Measurements from ENCODE around the gene OR5T3. TPM values are rescaled to one million over a fixed set of nuclear protein-coding genes. Genes with fewer than 3 reads are reported as not detected.

OR5T3 gene
- total RNA-seq, 4 donors from 2014 or later: not detected

GRCh38 chr11:56273854-56274253 lies 21.8 kb downstream of the OR5T3 start, which contains the start of gene OR5T1:
Gene OR5T1 (plus strand): TSS chr11:56274154. CDS start chr11:56275639, 1,485 bp downstream.
- Histone ChIP-seq H3K9me3 (no peaks in the 10 kb centered on the region), H3K36me3 (no peaks in the 10 kb centered on the region), H3K4me1 (no peaks in the 10 kb centered on the region), H3K27me3 (no peaks in the 10 kb centered on the region), H3K27ac (no peak within 1 kb of the TSS), H3K4me3 (no peak within 1 kb of the TSS)
- ATAC-seq: no peak
- no peak for TF ChIP-seq POLR2A (IDR thresholded peaks at IDR 0.05)
- TF ChIP-seq EP300 (IDR thresholded peaks at IDR 0.05): no peak

GRCh38 chr11:56292154-56292553 lies 40.1 kb downstream of the OR5T3 start, which contains the start of gene OR8H1:
Gene OR8H1 (minus strand): TSS chr11:56292254. CDS start chr11:56291062, 1,192 bp downstream.
- Histone ChIP-seq H3K27me3 (no peaks in the 10 kb centered on the region), H3K4me1 (no peaks in the 10 kb centered on the region), H3K4me3 (no peak within 1 kb of the TSS), H3K27ac (no peak within 1 kb of the TSS), H3K36me3 (no peaks in the 10 kb centered on the region), H3K9me3 (no peaks in the 10 kb centered on the region)
- TF ChIP-seq POLR2A (IDR thresholded peaks at IDR 0.05) (no peak), POLR2AphosphoS5 (IDR thresholded peaks at IDR 0.05) (no peak), EP300 (IDR thresholded peaks at IDR 0.05) (no peak), CTCF (IDR thresholded peaks at IDR 0.05) (no peak)
- 56 to 69% methylated on average over 2 of the region's 2 CpGs for WGBS, 2 donors (ENCODE audit: low coverage in 1 of 2)
- no peak for ATAC-seq

GRCh38 chr11:56296898-56297297 lies 44.8 kb downstream of the OR5T3 start:
- Histone ChIP-seq H3K4me1 (no peaks in the 10 kb centered on the region), H3K4me3 (no peak overlapping the region), H3K27ac (no peak overlapping the region), H3K27me3 (no peaks in the 10 kb centered on the region), H3K36me3 (no peaks in the 10 kb centered on the region), H3K9me3 (no peaks in the 10 kb centered on the region)
- 61 to 84% methylated on average over 4 of the region's 4 CpGs for WGBS, 2 donors (ENCODE audit: low coverage in 1 of 2)
- no peak for ATAC-seq
- TF ChIP-seq EP300 (IDR thresholded peaks at IDR 0.05): no peak
- TF ChIP-seq POLR2A (IDR thresholded peaks at IDR 0.05): no peak
- no peak for TF ChIP-seq POLR2AphosphoS5 (IDR thresholded peaks at IDR 0.05)
- no peak for TF ChIP-seq CTCF (IDR thresholded peaks at IDR 0.05)

Other genes starting within 250 kb of the OR5T3 start
- under 1 TPM in 1 of 4 donors, not detected in 3; 0.04 TPM for gene OR5AS1, start 224.6 kb upstream of the OR5T3 start, total RNA-seq
- gene OR8I2, start 158.9 kb upstream of the OR5T3 start, total RNA-seq: not detected
- not detected for gene OR8H2, start 148.6 kb upstream of the OR5T3 start, total RNA-seq
- gene OR8H3, start 129.9 kb upstream of the OR5T3 start, total RNA-seq: not detected
- under 1 TPM in 1 of 4 donors, not detected in 3; 0.12 TPM for gene OR8J3, start 112.1 kb upstream of the OR5T3 start, total RNA-seq
- gene OR8K5, start 91.9 kb upstream of the OR5T3 start, total RNA-seq: not detected
- gene OR5J2, start 75.6 kb upstream of the OR5T3 start, total RNA-seq: not detected
- under 1 TPM in 1 of 4 donors, not detected in 3; 0.35 TPM for gene OR5T2, start 18.0 kb upstream of the OR5T3 start, total RNA-seq
- gene OR5T1, start 21.9 kb downstream of the OR5T3 start, total RNA-seq: not detected
- gene OR8H1, start 40.0 kb downstream of the OR5T3 start, total RNA-seq: not detected
- not detected for gene OR8K3, start 62.9 kb downstream of the OR5T3 start, total RNA-seq
- gene OR8K1, start 93.8 kb downstream of the OR5T3 start, total RNA-seq: not detected
- not detected for gene OR8J1, start 102.0 kb downstream of the OR5T3 start, total RNA-seq
- not detected for gene OR8U1, start 123.4 kb downstream of the OR5T3 start, total RNA-seq
- gene OR5AL1, start 160.4 kb downstream of the OR5T3 start, total RNA-seq: not detected
- not detected for gene OR5M3, start 221.1 kb downstream of the OR5T3 start, total RNA-seq
- not detected for gene OR5M8, start 239.1 kb downstream of the OR5T3 start, total RNA-seq